Erythroblast (primary cell): ENCODE measurements around the gene CD36.

Experiments used
- GATA1 ChIP-seq: IDR thresholded peaks from 2 replicates; pipeline ENCODE4 v1.6.1; 2011; ENCODE audit warnings: low read depth, mild to moderate bottlenecking, control low read depth, low read length, moderate library complexity
- POLR2A ChIP-seq: IDR thresholded peaks from 2 replicates; pipeline ENCODE4 v1.6.1; 2011; ENCODE audit warnings: mild to moderate bottlenecking, low read length

- TF ChIP-seq POLR2A, result no peak
- TF ChIP-seq GATA1, result no peak
These were observed 85.9 kb downstream of the CD36 start for GRCh38 chr7:80724249-80724871.
